Stimulated activated naive CD8-positive, alpha-beta T cell treated with anti-CD3 and anti-CD28 coated beads, Interleukin-15, amount 100 ng/mL, for 72 hours (primary cell): Measurements from ENCODE around the gene CPZ.

Experiments
- ATAC-seq: fragments of 150-1000 bp; cut with Tn5 transposase; 2 replicates; pipeline ENCODE4 v1.10.0; 2021; ENCODE audit warnings: mild to moderate bottlenecking, moderate library complexity
- DNase-seq, 2 donors: peaks; one replicate each; pipeline ENCODE4 v3.0.0; 2021 to 2022
- H3K27ac Mint-ChIP-seq, 2 donors: one replicate each; pipeline ENCODE4 v1.8.0; 2022; ENCODE audit warnings: mild to moderate bottlenecking in 2 of 2, mixed read lengths in 2 of 2, moderate library complexity in 2 of 2
- H3K27me3 Mint-ChIP-seq: one replicate; pipeline ENCODE4 v1.8.0; 2022; ENCODE audit warnings: mixed read lengths
- H3K4me1 Mint-ChIP-seq: one replicate; pipeline ENCODE4 v1.8.0; 2022; ENCODE audit warnings: mild to moderate bottlenecking, mixed read lengths
- H3K4me3 Mint-ChIP-seq, 2 donors: one replicate each; pipeline ENCODE4 v1.8.0; 2022; ENCODE audit warnings: mild to moderate bottlenecking in 2 of 2, mixed read lengths in 2 of 2, moderate library complexity in 1 of 2
- H3K9me3 Mint-ChIP-seq, 2 donors: one replicate each; pipeline ENCODE4 v1.8.0; 2022; ENCODE audit warnings: mixed read lengths in 2 of 2

The CPZ gene

GRCh38 chr4:8607603-8608481, 15.3 kb downstream of the CPZ start:
- H3K9me3 Mint-ChIP-seq = no peaks in the 10 kb centered on the region
- DNase-seq (peak; percentile 35 to 41), ATAC-seq (no peak)
- no peaks in the 10 kb centered on the region for H3K4me1 Mint-ChIP-seq
- no peaks in the 10 kb centered on the region for H3K27me3 Mint-ChIP-seq
- no peak overlapping the region for H3K27ac Mint-ChIP-seq
- no peak overlapping the region for H3K4me3 Mint-ChIP-seq

- DNase-seq = no peak
- H3K27me3 Mint-ChIP-seq = no peaks in the 10 kb centered on the region
- no peak overlapping the region for H3K4me3 Mint-ChIP-seq
- ATAC-seq = no peak
- H3K9me3 Mint-ChIP-seq = no peaks in the 10 kb centered on the region
- H3K27ac Mint-ChIP-seq = no peak overlapping the region
- no peaks in the 10 kb centered on the region for H3K4me1 Mint-ChIP-seq
Measured at GRCh38 chr4:8608714-8609391, 16.3 kb downstream of the CPZ start.

- no peaks in the 10 kb centered on the region for H3K27me3 Mint-ChIP-seq
- H3K4me3 Mint-ChIP-seq = no peak overlapping the region
- H3K4me1 Mint-ChIP-seq = peaks cover under 1% of the 10 kb centered on the region
- no peak for ATAC-seq
- H3K9me3 Mint-ChIP-seq = no peaks in the 10 kb centered on the region
- no peak for DNase-seq
- no peak overlapping the region for H3K27ac Mint-ChIP-seq
Measured at GRCh38 chr4:8609406-8609805, 16.8 kb downstream of the CPZ start.

GRCh38 chr4:8609824-8610350, 17.3 kb downstream of the CPZ start:
- no peak for DNase-seq
- Mint-ChIP-seq H3K4me1 (peaks cover 6% of the 10 kb centered on the region), H3K9me3 (no peaks in the 10 kb centered on the region), H3K27ac (no peak overlapping the region), H3K4me3 (no peak overlapping the region), H3K27me3 (no peaks in the 10 kb centered on the region)
- no peak for ATAC-seq

GRCh38 chr4:8610858-8611616, 18.5 kb downstream of the CPZ start:
- ATAC-seq (no peak), DNase-seq (no peak)
- Mint-ChIP-seq H3K27me3 (no peaks in the 10 kb centered on the region), H3K4me3 (no peak overlapping the region), H3K27ac (no peak overlapping the region), H3K9me3 (no peaks in the 10 kb centered on the region), H3K4me1 (peaks cover 9% of the 10 kb centered on the region)

- no peaks in the 10 kb centered on the region for H3K27me3 Mint-ChIP-seq
- H3K4me3 Mint-ChIP-seq = no peak overlapping the region
- no peak overlapping the region for H3K27ac Mint-ChIP-seq
- peaks cover 9% of the 10 kb centered on the region for H3K4me1 Mint-ChIP-seq
- H3K9me3 Mint-ChIP-seq = no peaks in the 10 kb centered on the region
- ATAC-seq (no peak), DNase-seq (no peak)
Measured at GRCh38 chr4:8612646-8613045, 20.1 kb downstream of the CPZ start.

GRCh38 chr4:8613421-8614364, 21.1 kb downstream of the CPZ start:
- Mint-ChIP-seq H3K4me3 (no peak overlapping the region), H3K27ac (no peak overlapping the region), H3K4me1 (peaks cover 9% of the 10 kb centered on the region), H3K9me3 (no peaks in the 10 kb centered on the region), H3K27me3 (no peaks in the 10 kb centered on the region)
- DNase-seq (no peak), ATAC-seq (no peak)

GRCh38 chr4:8614365-8615193, 22.0 kb downstream of the CPZ start:
- H3K4me1 Mint-ChIP-seq = peaks cover 9% of the 10 kb centered on the region
- no peak overlapping the region for H3K4me3 Mint-ChIP-seq
- no peaks in the 10 kb centered on the region for H3K27me3 Mint-ChIP-seq
- ATAC-seq (no peak), DNase-seq (no peak)
- no peaks in the 10 kb centered on the region for H3K9me3 Mint-ChIP-seq
- peak overlapping the region in 1 of 2 donors; percentile 94 for H3K27ac Mint-ChIP-seq

- Mint-ChIP-seq H3K4me3 (no peak overlapping the region), H3K4me1 (peaks cover 9% of the 10 kb centered on the region), H3K27me3 (no peaks in the 10 kb centered on the region), H3K9me3 (no peaks in the 10 kb centered on the region), H3K27ac (no peak overlapping the region)
- no peak for DNase-seq
- no peak for ATAC-seq
Measured at GRCh38 chr4:8615366-8615765, 22.8 kb downstream of the CPZ start.

GRCh38 chr4:8615921-8616787, 23.6 kb downstream of the CPZ start:
- Mint-ChIP-seq H3K27me3 (no peaks in the 10 kb centered on the region), H3K4me3 (no peak overlapping the region), H3K27ac (no peak overlapping the region), H3K4me1 (peaks cover 9% of the 10 kb centered on the region), H3K9me3 (no peaks in the 10 kb centered on the region)
- no peak for ATAC-seq
- DNase-seq = no peak

- Mint-ChIP-seq H3K27me3 (no peaks in the 10 kb centered on the region), H3K9me3 (no peaks in the 10 kb centered on the region), H3K27ac (no peak overlapping the region), H3K4me1 (peaks cover 9% of the 10 kb centered on the region), H3K4me3 (no peak overlapping the region)
- no peak for DNase-seq
- no peak for ATAC-seq
Measured at GRCh38 chr4:8616831-8617230, 24.3 kb downstream of the CPZ start.

GRCh38 chr4:8617486-8618040, 25.0 kb downstream of the CPZ start:
- ATAC-seq (no peak), DNase-seq (no peak)
- no peaks in the 10 kb centered on the region for H3K9me3 Mint-ChIP-seq
- peak overlapping the region in 1 of 2 donors; percentile 34 for H3K27ac Mint-ChIP-seq
- H3K4me1 Mint-ChIP-seq = peaks cover 9% of the 10 kb centered on the region
- no peaks in the 10 kb centered on the region for H3K27me3 Mint-ChIP-seq
- H3K4me3 Mint-ChIP-seq = no peak overlapping the region

- ATAC-seq (no peak), DNase-seq (no peak)
- H3K27me3 Mint-ChIP-seq = no peaks in the 10 kb centered on the region
- H3K4me3 Mint-ChIP-seq = no peak overlapping the region
- H3K9me3 Mint-ChIP-seq = no peaks in the 10 kb centered on the region
- H3K27ac Mint-ChIP-seq = no peak overlapping the region
- H3K4me1 Mint-ChIP-seq = peaks cover 9% of the 10 kb centered on the region
Measured at GRCh38 chr4:8618421-8618820, 25.9 kb downstream of the CPZ start.
